ENCODE data around the gene DDX39B.
A peak's percentile ranks its signal among the peaks of the same experiment; 100 is the strongest.

DNA sequence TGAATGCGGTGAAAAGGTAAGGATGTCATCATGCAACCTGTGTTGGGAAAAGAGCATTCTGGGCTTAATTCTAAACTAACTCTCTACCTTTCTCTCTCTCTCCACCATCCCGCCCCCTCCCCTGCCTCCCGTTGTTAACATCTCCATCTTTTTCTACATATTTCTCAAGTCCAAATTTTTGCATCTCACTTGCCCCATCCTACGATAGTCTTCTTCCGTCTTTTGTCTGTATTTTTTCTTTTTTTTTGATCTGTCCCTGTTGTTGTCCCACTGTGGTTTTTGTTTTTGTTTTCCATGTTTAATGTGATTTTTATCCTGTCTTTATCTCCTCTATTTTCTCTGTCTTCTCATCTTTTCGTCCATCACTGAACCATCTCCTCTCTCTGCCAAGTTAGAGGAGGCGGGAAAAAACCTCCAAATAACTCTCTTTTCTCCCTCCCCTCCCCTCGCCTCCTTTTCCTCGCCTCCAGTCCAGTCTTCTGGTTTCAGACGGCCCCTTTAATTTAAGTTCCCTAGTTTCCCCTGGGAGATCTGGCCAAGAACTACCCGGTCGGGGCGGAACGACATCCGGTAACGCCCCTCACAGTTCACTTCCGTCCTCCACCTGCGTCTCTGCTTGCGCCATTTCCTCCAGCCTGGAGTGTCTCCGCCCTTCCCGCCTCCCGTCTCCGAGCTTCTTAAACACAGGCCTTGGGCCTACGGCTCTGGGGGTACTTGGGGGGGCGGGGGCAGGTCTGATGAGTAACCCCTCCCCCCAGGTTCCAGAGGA, 5.3 kb upstream of the DDX39B start, which contains the start of gene NFKBIL1:
- TF ChIP-seq, protein P1, sequence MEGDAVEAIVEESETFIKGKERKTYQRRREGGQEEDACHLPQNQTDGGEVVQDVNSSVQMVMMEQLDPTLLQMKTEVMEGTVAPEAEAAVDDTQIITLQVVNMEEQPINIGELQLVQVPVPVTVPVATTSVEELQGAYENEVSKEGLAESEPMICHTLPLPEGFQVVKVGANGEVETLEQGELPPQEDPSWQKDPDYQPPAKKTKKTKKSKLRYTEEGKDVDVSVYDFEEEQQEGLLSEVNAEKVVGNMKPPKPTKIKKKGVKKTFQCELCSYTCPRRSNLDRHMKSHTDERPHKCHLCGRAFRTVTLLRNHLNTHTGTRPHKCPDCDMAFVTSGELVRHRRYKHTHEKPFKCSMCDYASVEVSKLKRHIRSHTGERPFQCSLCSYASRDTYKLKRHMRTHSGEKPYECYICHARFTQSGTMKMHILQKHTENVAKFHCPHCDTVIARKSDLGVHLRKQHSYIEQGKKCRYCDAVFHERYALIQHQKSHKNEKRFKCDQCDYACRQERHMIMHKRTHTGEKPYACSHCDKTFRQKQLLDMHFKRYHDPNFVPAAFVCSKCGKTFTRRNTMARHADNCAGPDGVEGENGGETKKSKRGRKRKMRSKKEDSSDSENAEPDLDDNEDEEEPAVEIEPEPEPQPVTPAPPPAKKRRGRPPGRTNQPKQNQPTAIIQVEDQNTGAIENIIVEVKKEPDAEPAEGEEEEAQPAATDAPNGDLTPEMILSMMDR (IDR thresholded peaks at IDR 0.05): no peak
- TF ChIP-seq POLR2A (IDR thresholded peaks at IDR 0.05): peak; percentile 37
